Activated naive CD4-positive, alpha-beta T cell treated with anti-CD3 and anti-CD28 coated beads, Interleukin-2, amount 10 ng/mL, durations not matched to agents 7 days and 5 days (primary cell): ENCODE data around the gene PALD1.

Source experiments
- CTCF ChIA-PET: fragments of 350-600 bp; sonication (Branson Sonifier 250); formaldehyde crosslinking; loops from one replicate; lab custom pipeline; 2021; ENCODE audit warnings: antibody characterized with exemption; lab: Charles Lee
- DNase-seq: peaks from one replicate; pipeline ENCODE4 v3.0.0-alpha.2; 2020
- H3K27ac Mint-ChIP-seq: one replicate; pipeline ENCODE4 v1.8.0; 2021; ENCODE audit warnings: mild to moderate bottlenecking, moderate library complexity, mixed read lengths
- H3K27me3 Mint-ChIP-seq: one replicate; pipeline ENCODE4 v1.8.0; 2021; ENCODE audit warnings: mild to moderate bottlenecking, mixed read lengths
- H3K36me3 Mint-ChIP-seq: one replicate; pipeline ENCODE4 v1.8.0; 2021; ENCODE audit warnings: mixed read lengths
- H3K4me1 Mint-ChIP-seq: one replicate; pipeline ENCODE4 v1.8.0; 2021; ENCODE audit warnings: mixed read lengths
- H3K4me3 Mint-ChIP-seq: one replicate; pipeline ENCODE4 v1.8.0; 2021; ENCODE audit warnings: mild to moderate bottlenecking, moderate library complexity, mixed read lengths
- H3K9me3 Mint-ChIP-seq: one replicate; pipeline ENCODE4 v1.8.0; 2021; ENCODE audit warnings: mixed read lengths

PALD1 gene

GRCh38 chr10:70510904-70511303 is 32.3 kb downstream of the PALD1 start:
- no peak overlapping the region for H3K27ac Mint-ChIP-seq
- H3K4me3 Mint-ChIP-seq: no peak overlapping the region
- no peaks in the 10 kb centered on the region for H3K9me3 Mint-ChIP-seq
- H3K36me3 Mint-ChIP-seq: no peaks in the 10 kb centered on the region
- DNase-seq: no peak
- peaks cover 40% of the 10 kb centered on the region for H3K27me3 Mint-ChIP-seq
- H3K4me1 Mint-ChIP-seq: no peaks in the 10 kb centered on the region
- CTCF ChIA-PET: no interaction called here

- CTCF ChIA-PET: interaction anchor here (0.6 kb wide), 1 partner anchor 58 kb away, joined by 5 read pairs; no protein-coding TSS in a partner anchor
- no peak overlapping the region for H3K4me3 Mint-ChIP-seq
- H3K27ac Mint-ChIP-seq: no peak overlapping the region
- no peaks in the 10 kb centered on the region for H3K36me3 Mint-ChIP-seq
- H3K27me3 Mint-ChIP-seq: peaks cover 37% of the 10 kb centered on the region
- H3K9me3 Mint-ChIP-seq: no peaks in the 10 kb centered on the region
- H3K4me1 Mint-ChIP-seq: no peaks in the 10 kb centered on the region
- no peak for DNase-seq
Observed at GRCh38 chr10:70512149-70512639, 33.6 kb downstream of the PALD1 start.

DNA sequence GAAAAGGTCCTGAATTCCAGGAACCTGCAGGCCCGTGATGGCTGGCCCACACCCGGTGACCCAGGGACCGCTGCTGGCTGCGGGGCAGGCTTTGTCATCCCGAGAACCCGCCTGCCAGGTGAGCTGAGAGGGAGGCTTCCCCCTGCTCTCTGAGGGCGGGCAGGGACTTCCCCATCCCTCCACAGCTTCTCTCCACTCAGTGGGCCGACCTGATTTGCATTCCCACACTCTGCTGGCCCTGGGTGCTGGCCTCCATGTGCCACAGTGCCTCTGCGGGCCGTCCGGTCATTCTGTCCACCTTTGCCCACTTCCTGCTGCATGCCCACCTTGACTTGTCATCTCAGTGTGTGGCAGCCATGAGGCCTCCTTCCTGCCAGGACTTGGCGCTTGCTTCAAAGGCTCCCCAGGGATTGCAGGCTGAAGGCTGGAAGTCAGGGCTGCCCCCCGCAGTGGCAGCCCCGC is 35.3 kb downstream of the PALD1 start:
- DNase-seq: no peak
- no peaks in the 10 kb centered on the region for H3K4me1 Mint-ChIP-seq
- no peaks in the 10 kb centered on the region for H3K36me3 Mint-ChIP-seq
- no peaks in the 10 kb centered on the region for H3K9me3 Mint-ChIP-seq
- H3K27me3 Mint-ChIP-seq: peaks cover 40% of the 10 kb centered on the region
- no peak overlapping the region for H3K4me3 Mint-ChIP-seq
- CTCF ChIA-PET: no interaction called here
- H3K27ac Mint-ChIP-seq: no peak overlapping the region

- CTCF ChIA-PET: interaction anchor here (1.4 kb wide), 1 partner anchor 20 kb away, joined by 3 read pairs; no protein-coding TSS in a partner anchor
- peaks cover 38% of the 10 kb centered on the region for H3K27me3 Mint-ChIP-seq
- no peak overlapping the region for H3K27ac Mint-ChIP-seq
- H3K4me1 Mint-ChIP-seq: no peaks in the 10 kb centered on the region
- no peak for DNase-seq
- H3K9me3 Mint-ChIP-seq: no peaks in the 10 kb centered on the region
- no peak overlapping the region for H3K4me3 Mint-ChIP-seq
- no peaks in the 10 kb centered on the region for H3K36me3 Mint-ChIP-seq
Observed at GRCh38 chr10:70514591-70514990, 36.0 kb downstream of the PALD1 start.

GRCh38 chr10:70515035-70515667 is 36.6 kb downstream of the PALD1 start:
- no peak for DNase-seq
- Mint-ChIP-seq H3K9me3 (no peaks in the 10 kb centered on the region), H3K4me3 (no peak overlapping the region), H3K4me1 (no peaks in the 10 kb centered on the region), H3K36me3 (no peaks in the 10 kb centered on the region), H3K27ac (no peak overlapping the region), H3K27me3 (peaks cover 36% of the 10 kb centered on the region)
- CTCF ChIA-PET: interaction anchor here (0.6 to 1.4 kb wide), 3 partner anchors 21 to 1312 kb away, joined by 3 read pairs; no protein-coding TSS in a partner anchor

GRCh38 chr10:70518695-70519094 is 40.1 kb downstream of the PALD1 start:
- Mint-ChIP-seq H3K9me3 (no peaks in the 10 kb centered on the region), H3K4me1 (no peaks in the 10 kb centered on the region), H3K27me3 (peaks cover 22% of the 10 kb centered on the region), H3K4me3 (no peak overlapping the region), H3K36me3 (no peaks in the 10 kb centered on the region), H3K27ac (no peak overlapping the region)
- DNase-seq: no peak
- CTCF ChIA-PET: no interaction called here

- H3K9me3 Mint-ChIP-seq: no peaks in the 10 kb centered on the region
- H3K4me3 Mint-ChIP-seq: no peak overlapping the region
Observed at GRCh38 chr10:70523057-70523456, 44.5 kb downstream of the PALD1 start.

GRCh38 chr10:70523549-70523948 is 45.0 kb downstream of the PALD1 start:
- DNase-seq: no peak
- H3K27ac Mint-ChIP-seq: no peak overlapping the region
- peaks cover 7% of the 10 kb centered on the region for H3K27me3 Mint-ChIP-seq
- H3K4me1 Mint-ChIP-seq: no peaks in the 10 kb centered on the region
- H3K9me3 Mint-ChIP-seq: no peaks in the 10 kb centered on the region
- H3K4me3 Mint-ChIP-seq: no peak overlapping the region
- no peaks in the 10 kb centered on the region for H3K36me3 Mint-ChIP-seq
- CTCF ChIA-PET: interaction anchor here (1.2 to 1.3 kb wide), 2 partner anchors 13 to 18 kb away, joined by 3 to 4 read pairs; no protein-coding TSS in a partner anchor

More at GRCh38 chr10:70523057-70523456, 44.5 kb downstream of the PALD1 start:
- Mint-ChIP-seq H3K4me1 (no peaks in the 10 kb centered on the region), H3K27me3 (peaks cover 7% of the 10 kb centered on the region), H3K27ac (no peak overlapping the region), H3K36me3 (no peaks in the 10 kb centered on the region)
- DNase-seq: no peak
- CTCF ChIA-PET: interaction anchor here (1.0 to 1.3 kb wide), 2 partner anchors 18 to 27 kb away, joined by 3 to 4 read pairs; no protein-coding TSS in a partner anchor

DNA sequence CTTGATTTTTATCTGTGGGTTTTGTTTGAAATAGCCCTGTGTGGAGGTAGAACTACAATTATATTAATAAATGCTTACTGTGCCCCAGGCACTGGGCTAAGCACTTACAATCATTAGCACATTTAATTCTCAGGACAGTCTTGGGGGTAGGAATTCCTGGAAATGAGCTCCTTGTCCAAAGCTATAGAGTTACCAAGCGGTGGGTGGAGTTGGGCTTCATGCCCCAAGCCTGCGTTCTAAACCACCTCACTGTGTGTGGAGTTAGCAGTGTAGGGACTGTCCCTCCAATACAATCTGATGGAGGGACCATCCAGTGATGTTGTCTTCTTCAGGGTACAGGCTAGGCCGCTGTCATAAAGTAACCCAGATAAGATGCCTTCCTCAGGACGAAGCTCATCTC is 49.7 kb downstream of the PALD1 start:
- Mint-ChIP-seq H3K27ac (no peak overlapping the region), H3K27me3 (peaks cover 9% of the 10 kb centered on the region), H3K4me3 (no peak overlapping the region), H3K4me1 (no peaks in the 10 kb centered on the region), H3K9me3 (no peaks in the 10 kb centered on the region), H3K36me3 (no peaks in the 10 kb centered on the region)
- CTCF ChIA-PET: interaction anchor here (2.7 kb wide), 1 partner anchor 67 kb away, joined by 11 read pairs; no protein-coding TSS in a partner anchor
- DNase-seq: no peak

- Mint-ChIP-seq H3K4me1 (no peaks in the 10 kb centered on the region), H3K4me3 (no peak overlapping the region)
Observed at GRCh38 chr10:70528741-70529362, 50.3 kb downstream of the PALD1 start.

GRCh38 chr10:70529848-70530247 is 51.3 kb downstream of the PALD1 start:
- no peak overlapping the region for H3K27ac Mint-ChIP-seq
- CTCF ChIA-PET: interaction anchor here (0.7 to 2.7 kb wide), 2 partner anchors 9 to 69 kb away, joined by 3 to 11 read pairs; no protein-coding TSS in a partner anchor
- DNase-seq: no peak
- no peaks in the 10 kb centered on the region for H3K4me1 Mint-ChIP-seq
- no peaks in the 10 kb centered on the region for H3K9me3 Mint-ChIP-seq
- H3K36me3 Mint-ChIP-seq: no peaks in the 10 kb centered on the region
- no peak overlapping the region for H3K4me3 Mint-ChIP-seq
- peaks cover 12% of the 10 kb centered on the region for H3K27me3 Mint-ChIP-seq

More at GRCh38 chr10:70528741-70529362, 50.3 kb downstream of the PALD1 start:
- CTCF ChIA-PET: interaction anchor here (0.7 to 2.7 kb wide), 2 partner anchors 10 to 68 kb away, joined by 3 to 11 read pairs; no protein-coding TSS in a partner anchor
- Mint-ChIP-seq H3K27me3 (peaks cover 9% of the 10 kb centered on the region), H3K36me3 (no peaks in the 10 kb centered on the region), H3K9me3 (no peaks in the 10 kb centered on the region), H3K27ac (no peak overlapping the region)
- DNase-seq: no peak

DNA sequence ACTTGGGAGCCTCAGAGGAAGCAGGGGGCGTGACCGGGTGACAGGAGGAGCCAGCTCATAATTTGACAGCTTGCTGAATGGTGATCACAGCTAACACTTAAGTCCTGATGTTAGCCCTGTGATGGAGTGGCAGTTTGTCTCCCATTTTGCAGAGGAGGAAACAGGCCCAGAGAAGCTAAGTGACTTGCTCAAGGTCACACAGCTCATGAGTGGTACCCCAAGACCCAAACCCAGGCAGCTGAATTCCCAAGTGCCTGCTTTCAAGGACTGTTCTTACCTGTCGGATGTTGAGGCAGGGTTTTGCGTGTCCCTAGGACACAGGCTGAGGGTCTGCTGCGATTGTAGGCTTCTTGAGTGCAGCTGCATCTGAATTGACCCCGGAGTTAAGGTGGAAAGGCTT is 51.7 kb downstream of the PALD1 start:
- Mint-ChIP-seq H3K27ac (no peak overlapping the region), H3K27me3 (peaks cover 14% of the 10 kb centered on the region), H3K4me3 (no peak overlapping the region), H3K9me3 (no peaks in the 10 kb centered on the region), H3K4me1 (no peaks in the 10 kb centered on the region), H3K36me3 (no peaks in the 10 kb centered on the region)
- CTCF ChIA-PET: interaction anchor here (2.7 kb wide), 1 partner anchor 69 kb away, joined by 11 read pairs; no protein-coding TSS in a partner anchor
- DNase-seq: no peak

- Mint-ChIP-seq H3K27me3 (peaks cover 18% of the 10 kb centered on the region), H3K27ac (no peak overlapping the region), H3K9me3 (no peaks in the 10 kb centered on the region), H3K4me1 (no peaks in the 10 kb centered on the region), H3K36me3 (no peaks in the 10 kb centered on the region), H3K4me3 (no peak overlapping the region)
- CTCF ChIA-PET: no interaction called here
- no peak for DNase-seq
Observed at GRCh38 chr10:70532554-70533188, 54.1 kb downstream of the PALD1 start.

- peaks cover 18% of the 10 kb centered on the region for H3K27me3 Mint-ChIP-seq
- no peaks in the 10 kb centered on the region for H3K9me3 Mint-ChIP-seq
- no peak for DNase-seq
- CTCF ChIA-PET: interaction anchor here (1.3 kb wide), 1 partner anchor 72 kb away, joined by 7 read pairs; no protein-coding TSS in a partner anchor
- no peak overlapping the region for H3K4me3 Mint-ChIP-seq
- H3K4me1 Mint-ChIP-seq: no peaks in the 10 kb centered on the region
- no peak overlapping the region for H3K27ac Mint-ChIP-seq
- H3K36me3 Mint-ChIP-seq: no peaks in the 10 kb centered on the region
Observed at GRCh38 chr10:70533189-70533558, 54.6 kb downstream of the PALD1 start.
